CD4-positive, alpha-beta T cell treated with Interleukin-6 at 100 ng/mL for 8 hours (primary cell): ENCODE data around the gene OTUD7B.

Experiments
- DNase-seq: peaks from one replicate; pipeline ENCODE4 v3.0.0-alpha.2; 2020; ENCODE audit warnings: mixed read lengths, low spot score

The OTUD7B gene

GRCh38 chr1:149916898-149917252 is 93.7 kb downstream of the OTUD7B start:
- DNase-seq, result no peak

- DNase-seq, result no peak
These were observed 94.2 kb downstream of the OTUD7B start for GRCh38 chr1:149916193-149916897.

GRCh38 chr1:149915429-149916192 is 94.9 kb downstream of the OTUD7B start:
- DNase-seq, result no peak

GRCh38 chr1:149914545-149914944 is 96.0 kb downstream of the OTUD7B start:
- DNase-seq, result no peak

GRCh38 chr1:149906570-149907075 is 103.9 kb downstream of the OTUD7B start:
- no peak for DNase-seq

- DNase-seq, result no peak
These were observed 106.6 kb downstream of the OTUD7B start for GRCh38 chr1:149903836-149904491.

GRCh38 chr1:149899460-149900284 is 110.9 kb downstream of the OTUD7B start, which contains the start of gene BOLA1:
TSS of gene BOLA1 (plus strand) at chr1:149899568. CDS start at chr1:149900060, 492 bp downstream.
- DNase-seq, result peak; percentile 79

GRCh38 chr1:149896575-149896974 is 114.0 kb downstream of the OTUD7B start:
- no peak for DNase-seq

GRCh38 chr1:149888999-149889289 is 121.6 kb downstream of the OTUD7B start:
- no peak for DNase-seq

GRCh38 chr1:149888247-149888998 is 122.1 kb downstream of the OTUD7B start:
- DNase-seq, result peak; percentile 78
